HEK293 (cell line): ENCODE results near the gene CGGBP1.
A peak's percentile ranks its signal among the peaks of the same experiment; 100 is the strongest.

Experiments used
- CTCF ChIA-PET: fragments of 350-600 bp; formaldehyde crosslinking; extraction: SDS; loops from one replicate; lab custom pipeline; 2021; ENCODE audit warnings: antibody characterized with exemption; lab: Yijun Ruan, JAX
- POLR2A ChIA-PET: fragments of 300-600 bp; formaldehyde crosslinking; extraction: SDS; loops from one replicate; lab custom pipeline; 2020; ENCODE audit warnings: antibody characterized with exemption, inconsistent platforms; lab: Yijun Ruan, JAX
- H3K27ac ChIP-seq: fragments of 200-500 bp; sonication (Bioruptor generic); 2 replicates; pipeline ENCODE4 v1.5.1; 2014; ENCODE audit warnings: low read depth, low read length, control low read depth, inconsistent platforms; ENCODE audit errors: extremely low read depth
- H3K36me3 ChIP-seq, 2 experiments: fragments of 200-500 bp in 1 of 2; sonication (Bioruptor generic) in 1 of 2; 1 replicate in 1 of 2; 2 replicates in 1 of 2; pipeline ENCODE4 v1.5.1; 2014 to 2017; ENCODE audit warnings: inconsistent platforms in 2 of 2, low read length in 2 of 2; ENCODE audit not compliant: control insufficient read depth in 2 of 2, insufficient read depth in 1 of 2
- H3K4me1 ChIP-seq: fragments of 200-500 bp; sonication (Bioruptor generic); 2 replicates; pipeline ENCODE4 v1.5.1; 2014; ENCODE audit warnings: mild to moderate bottlenecking, low read length, inconsistent platforms; ENCODE audit not compliant: control insufficient read depth, insufficient read depth
- H3K4me3 ChIP-seq: 2 replicates; pipeline ENCODE4 v1.5.1; 2011; ENCODE audit warnings: low read depth, mild to moderate bottlenecking, control low read depth, low read length, moderate library complexity
- H3K9me3 ChIP-seq: fragments of 200-500 bp; sonication (Bioruptor generic); 2 replicates; pipeline ENCODE4 v1.5.1; 2014; ENCODE audit warnings: low read depth, low read length, inconsistent platforms; ENCODE audit not compliant: control insufficient read depth, insufficient read depth
- BCL11B ChIP-seq: fragments of 450-650 bp; formaldehyde crosslinking; IDR thresholded peaks from 2 replicates; pipeline ENCODE4 v1.5.1; 2016; ENCODE audit warnings: low read depth, missing biosample characterization, missing genetic modification characterization
- GLIS2 ChIP-seq: fragments of 450-650 bp; formaldehyde crosslinking; IDR thresholded peaks from 2 replicates; pipeline ENCODE4 v1.5.1; 2016; ENCODE audit warnings: missing biosample characterization, missing genetic modification characterization
- SP3 ChIP-seq: fragments of 450-650 bp; formaldehyde crosslinking; IDR thresholded peaks from 2 replicates; pipeline ENCODE4 v1.5.1; 2016; ENCODE audit warnings: missing biosample characterization, missing genetic modification characterization
- TCF7L2 ChIP-seq: IDR thresholded peaks from 2 replicates; pipeline ENCODE4 v1.6.1; 2011; ENCODE audit warnings: low read depth, mild to moderate bottlenecking, inconsistent platforms, low read length, moderate library complexity, borderline replicate concordance
- ZBTB44 ChIP-seq: fragments of 450-650 bp; IDR thresholded peaks from 2 replicates; pipeline ENCODE4 v1.5.1; 2018; ENCODE audit warnings: missing biosample characterization, mild to moderate bottlenecking, missing genetic modification characterization
- ZFP41 ChIP-seq: fragments of 450-650 bp; formaldehyde crosslinking; IDR thresholded peaks from 2 replicates; pipeline ENCODE4 v1.5.1; 2016; ENCODE audit warnings: missing biosample characterization, missing genetic modification characterization, borderline replicate concordance
- ZIC2 ChIP-seq: fragments of 450-650 bp; formaldehyde crosslinking; IDR thresholded peaks from 2 replicates; pipeline ENCODE4 v1.5.1; 2016; ENCODE audit warnings: missing biosample characterization, missing genetic modification characterization
- ZNF121 ChIP-seq: fragments of 450-650 bp; formaldehyde crosslinking; IDR thresholded peaks from 2 replicates; pipeline ENCODE4 v1.5.1; 2016; ENCODE audit warnings: missing biosample characterization, missing genetic modification characterization
- ZNF140 ChIP-seq: fragments of 450-650 bp; formaldehyde crosslinking; IDR thresholded peaks from 2 replicates; pipeline ENCODE4 v1.5.1; 2016; ENCODE audit warnings: missing biosample characterization, missing genetic modification characterization
- ZNF155 ChIP-seq: fragments of 450-650 bp; formaldehyde crosslinking; IDR thresholded peaks from 2 replicates; pipeline ENCODE4 v1.5.1; 2016; ENCODE audit warnings: missing biosample characterization, missing genetic modification characterization
- ZNF174 ChIP-seq: fragments of 450-650 bp; formaldehyde crosslinking; IDR thresholded peaks from 2 replicates; pipeline ENCODE4 v1.5.0; 2017; ENCODE audit warnings: missing biosample characterization, mild to moderate bottlenecking, missing genetic modification characterization
- ZNF175 ChIP-seq: fragments of 450-650 bp; formaldehyde crosslinking; IDR thresholded peaks from 2 replicates; pipeline ENCODE4 v1.5.1; 2016; ENCODE audit warnings: missing biosample characterization, missing genetic modification characterization
- ZNF202 ChIP-seq: fragments of 450-650 bp; formaldehyde crosslinking; IDR thresholded peaks from 2 replicates; pipeline ENCODE4 v1.5.1; 2016; ENCODE audit warnings: missing biosample characterization, missing genetic modification characterization, borderline replicate concordance
- ZNF221 ChIP-seq: fragments of 450-650 bp; formaldehyde crosslinking; IDR thresholded peaks from 2 replicates; pipeline ENCODE4 v1.5.1; 2017; ENCODE audit warnings: missing biosample characterization, missing genetic modification characterization, borderline replicate concordance
- ZNF341 ChIP-seq: fragments of 450-650 bp; formaldehyde crosslinking; IDR thresholded peaks from 2 replicates; pipeline ENCODE4; 2016; ENCODE audit warnings: low read depth, missing biosample characterization, missing genetic modification characterization
- ZNF394 ChIP-seq: fragments of 450-650 bp; formaldehyde crosslinking; IDR thresholded peaks from 2 replicates; pipeline ENCODE4 v1.5.1; 2016; ENCODE audit warnings: missing biosample characterization, missing genetic modification characterization, mild to moderate bottlenecking, moderate library complexity, borderline replicate concordance
- ZNF521 ChIP-seq: fragments of 450-650 bp; formaldehyde crosslinking; IDR thresholded peaks from 2 replicates; pipeline ENCODE4 v1.5.1; 2017; ENCODE audit warnings: missing biosample characterization, mild to moderate bottlenecking, missing genetic modification characterization
- ZNF610 ChIP-seq: fragments of 450-650 bp; formaldehyde crosslinking; IDR thresholded peaks from 2 replicates; pipeline ENCODE4 v1.5.1; 2016; ENCODE audit warnings: missing biosample characterization, missing genetic modification characterization, borderline replicate concordance
- ZNF660 ChIP-seq: fragments of 450-650 bp; IDR thresholded peaks from 2 replicates; pipeline ENCODE4 v1.5.1; 2018; ENCODE audit warnings: missing biosample characterization, mild to moderate bottlenecking, missing genetic modification characterization
- ZNF692 ChIP-seq: fragments of 450-650 bp; formaldehyde crosslinking; IDR thresholded peaks from 2 replicates; pipeline ENCODE4 v1.5.1; 2016; ENCODE audit warnings: missing biosample characterization, missing genetic modification characterization
- ZNF791 ChIP-seq: fragments of 450-650 bp; formaldehyde crosslinking; IDR thresholded peaks from 2 replicates; pipeline ENCODE4 v1.5.1; 2016; ENCODE audit warnings: missing biosample characterization, missing genetic modification characterization
- ZNF792 ChIP-seq: fragments of 450-650 bp; formaldehyde crosslinking; IDR thresholded peaks from 2 replicates; pipeline ENCODE4 v1.5.1; 2016; ENCODE audit warnings: missing biosample characterization, missing genetic modification characterization
- ZXDB ChIP-seq: fragments of 450-650 bp; formaldehyde crosslinking; IDR thresholded peaks from 2 replicates; pipeline ENCODE4 v1.5.1; 2016; ENCODE audit warnings: missing biosample characterization, missing genetic modification characterization
- TF ChIP-seq, protein P1 (sequence below): fragments of 450-650 bp; formaldehyde crosslinking; IDR thresholded peaks from 2 replicates; pipeline ENCODE4 v1.5.1; 2017; ENCODE audit warnings: missing biosample characterization, missing genetic modification characterization
- TF ChIP-seq, protein P2 (sequence below): fragments of 450-650 bp; formaldehyde crosslinking; IDR thresholded peaks from 2 replicates; pipeline ENCODE4 v1.5.1; 2016; ENCODE audit warnings: missing biosample characterization, missing genetic modification characterization
- TF ChIP-seq, protein P3 (sequence below): fragments of 450-650 bp; formaldehyde crosslinking; IDR thresholded peaks from 2 replicates; pipeline ENCODE4 v1.5.1; 2016; ENCODE audit warnings: missing biosample characterization, missing genetic modification characterization

CGGBP1 gene

DNA sequence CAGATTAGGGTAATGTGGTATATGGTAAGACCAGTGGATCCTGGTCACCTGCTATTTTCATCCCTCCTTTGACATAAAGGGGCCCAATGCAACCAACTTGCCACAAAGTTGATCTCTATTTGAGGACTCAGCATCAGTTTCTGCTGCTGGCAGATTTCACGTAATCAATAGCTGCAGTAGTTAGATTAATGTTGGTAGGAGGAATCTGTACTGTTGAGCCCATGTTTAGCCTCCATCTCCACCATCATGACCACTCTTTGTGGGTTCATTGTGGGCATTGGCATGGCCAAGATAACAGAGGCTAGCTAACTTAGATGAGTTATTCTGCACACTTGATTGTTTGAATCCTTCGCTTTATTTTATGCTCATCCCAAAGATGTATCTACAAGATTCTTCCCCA lies 29.9 kb downstream of the CGGBP1 start (continued):
- no peak for TF ChIP-seq ZBTB44 (tag by site-specific recombination)
- TF ChIP-seq ZNF660 (tag by site-specific recombination): no peak
- no peak for TF ChIP-seq ZNF121 (tag by site-specific recombination)
- no peak for TF ChIP-seq ZNF792 (tag by site-specific recombination)
- no peak for TF ChIP-seq ZXDB (tag by site-specific recombination)
- TF ChIP-seq ZNF791 (tag by site-specific recombination): no peak
- no peak for TF ChIP-seq ZNF140 (tag by site-specific recombination)
- TF ChIP-seq ZNF155 (tag by site-specific recombination): no peak
- TF ChIP-seq ZNF221 (tag by site-specific recombination): no peak

DNA sequence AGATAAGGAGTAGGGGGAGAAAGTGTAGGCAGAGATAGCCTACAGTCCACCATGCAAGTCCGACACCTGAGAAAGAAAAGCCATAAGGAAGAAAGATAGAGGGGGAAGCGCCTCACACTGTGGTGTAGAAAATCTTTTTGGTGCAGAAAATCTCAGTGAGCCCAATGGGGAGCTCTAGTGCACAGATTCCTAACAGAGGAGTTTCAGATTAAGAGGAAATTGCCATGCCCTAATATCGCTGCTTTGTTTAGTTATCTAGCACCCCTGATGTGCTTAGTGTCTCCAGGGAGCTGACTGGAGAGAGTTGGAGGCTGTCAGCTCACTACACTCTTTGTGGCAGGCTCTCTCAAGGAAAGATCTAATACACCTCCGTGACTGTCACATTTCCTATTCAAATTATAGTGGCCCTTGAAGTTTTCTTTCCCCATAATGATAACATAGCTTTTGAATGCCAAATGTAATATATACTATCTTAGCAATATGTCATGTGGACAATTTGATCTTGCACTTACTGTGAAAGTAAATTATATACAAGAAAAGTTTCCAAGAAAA lies 33.7 kb downstream of the CGGBP1 start:
- Histone ChIP-seq H3K36me3 (no peaks in the 10 kb centered on the region), H3K9me3 (no peaks in the 10 kb centered on the region), H3K27ac (no peak overlapping the region), H3K4me3 (no peak overlapping the region), H3K4me1 (no peaks in the 10 kb centered on the region)
- ChIA-PET CTCF (interaction anchor here (0.6 kb wide), 1 partner anchor 554 kb away, joined by 4 read pairs; no protein-coding TSS in a partner anchor), POLR2A (no interaction called here)
- TF ChIP-seq ZNF692 (tag by site-specific recombination) (no peak), ZIC2 (0 out of 2 replicates have a peak, but pooled peaks have one; percentile 14), TCF7L2 (0 out of 2 replicates have a peak, but pooled peaks have one; percentile 71)
- TF ChIP-seq, protein P1, sequence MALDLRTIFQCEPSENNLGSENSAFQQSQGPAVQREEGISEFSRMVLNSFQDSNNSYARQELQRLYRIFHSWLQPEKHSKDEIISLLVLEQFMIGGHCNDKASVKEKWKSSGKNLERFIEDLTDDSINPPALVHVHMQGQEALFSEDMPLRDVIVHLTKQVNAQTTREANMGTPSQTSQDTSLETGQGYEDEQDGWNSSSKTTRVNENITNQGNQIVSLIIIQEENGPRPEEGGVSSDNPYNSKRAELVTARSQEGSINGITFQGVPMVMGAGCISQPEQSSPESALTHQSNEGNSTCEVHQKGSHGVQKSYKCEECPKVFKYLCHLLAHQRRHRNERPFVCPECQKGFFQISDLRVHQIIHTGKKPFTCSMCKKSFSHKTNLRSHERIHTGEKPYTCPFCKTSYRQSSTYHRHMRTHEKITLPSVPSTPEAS (tag by site-specific recombination): no peak

DNA sequence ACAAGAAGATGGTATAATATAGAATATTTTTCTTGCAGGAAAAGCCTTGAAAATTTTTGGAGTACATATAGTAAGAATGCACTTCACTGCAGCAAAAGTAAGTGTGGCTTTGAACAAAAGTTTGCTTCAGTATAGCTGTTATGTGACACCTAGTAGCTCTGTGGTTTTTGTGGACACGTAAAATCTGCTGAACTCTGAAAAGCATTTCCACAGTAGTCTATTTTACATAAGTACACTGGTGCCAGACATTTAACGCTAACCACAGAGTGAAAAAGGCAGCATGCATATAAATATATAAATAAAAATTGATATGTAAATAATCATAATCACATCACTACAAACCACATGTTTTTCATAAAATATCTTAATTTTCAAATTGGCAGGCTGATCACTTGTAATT lies 39.8 kb downstream of the CGGBP1 start:
- Histone ChIP-seq H3K4me1 (no peaks in the 10 kb centered on the region), H3K9me3 (no peaks in the 10 kb centered on the region), H3K4me3 (no peak overlapping the region), H3K27ac (no peak overlapping the region), H3K36me3 (no peaks in the 10 kb centered on the region)
- no peak for TF ChIP-seq ZFP41
- TF ChIP-seq GLIS2: no peak
- no peak for TF ChIP-seq BCL11B (tag by site-specific recombination)
- no peak for TF ChIP-seq ZNF394 (tag by site-specific recombination)
- no peak for TF ChIP-seq SP3
- TF ChIP-seq ZNF521 (tag by site-specific recombination): no peak
- TF ChIP-seq ZNF175 (tag by site-specific recombination): no peak
- no peak for TF ChIP-seq ZNF341 (tag by site-specific recombination)
- TF ChIP-seq ZNF610 (tag by site-specific recombination): no peak
- TF ChIP-seq ZNF174 (tag by site-specific recombination): no peak
- TF ChIP-seq, protein P2, sequence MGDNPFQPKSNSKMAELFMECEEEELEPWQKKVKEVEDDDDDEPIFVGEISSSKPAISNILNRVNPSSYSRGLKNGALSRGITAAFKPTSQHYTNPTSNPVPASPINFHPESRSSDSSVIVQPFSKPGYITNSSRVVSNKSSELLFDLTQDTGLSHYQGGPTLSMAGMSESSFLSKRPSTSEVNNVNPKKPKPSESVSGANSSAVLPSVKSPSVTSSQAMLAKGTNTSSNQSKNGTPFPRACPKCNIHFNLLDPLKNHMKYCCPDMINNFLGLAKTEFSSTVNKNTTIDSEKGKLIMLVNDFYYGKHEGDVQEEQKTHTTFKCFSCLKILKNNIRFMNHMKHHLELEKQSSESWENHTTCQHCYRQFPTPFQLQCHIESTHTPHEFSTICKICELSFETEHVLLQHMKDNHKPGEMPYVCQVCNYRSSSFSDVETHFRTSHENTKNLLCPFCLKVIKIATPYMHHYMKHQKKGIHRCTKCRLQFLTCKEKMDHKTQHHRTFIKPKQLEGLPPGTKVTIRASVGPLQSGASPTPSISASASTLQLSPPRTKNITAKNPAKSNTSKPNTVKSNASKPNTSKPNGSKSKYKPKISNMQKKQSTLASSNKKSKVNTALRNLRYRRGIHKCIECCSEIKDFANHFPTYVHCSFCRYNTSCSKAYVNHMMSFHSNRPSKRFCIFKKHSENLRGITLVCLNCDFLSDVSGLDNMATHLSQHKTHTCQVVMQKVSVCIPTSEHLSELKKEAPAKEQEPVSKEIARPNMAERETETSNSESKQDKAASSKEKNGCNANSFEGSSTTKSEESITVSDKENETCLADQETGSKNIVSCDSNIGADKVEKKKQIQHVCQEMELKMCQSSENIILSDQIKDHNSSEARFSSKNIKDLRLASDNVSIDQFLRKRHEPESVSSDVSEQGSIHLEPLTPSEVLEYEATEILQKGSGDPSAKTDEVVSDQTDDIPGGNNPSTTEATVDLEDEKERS (tag by site-specific recombination): no peak
- TF ChIP-seq, protein P3, sequence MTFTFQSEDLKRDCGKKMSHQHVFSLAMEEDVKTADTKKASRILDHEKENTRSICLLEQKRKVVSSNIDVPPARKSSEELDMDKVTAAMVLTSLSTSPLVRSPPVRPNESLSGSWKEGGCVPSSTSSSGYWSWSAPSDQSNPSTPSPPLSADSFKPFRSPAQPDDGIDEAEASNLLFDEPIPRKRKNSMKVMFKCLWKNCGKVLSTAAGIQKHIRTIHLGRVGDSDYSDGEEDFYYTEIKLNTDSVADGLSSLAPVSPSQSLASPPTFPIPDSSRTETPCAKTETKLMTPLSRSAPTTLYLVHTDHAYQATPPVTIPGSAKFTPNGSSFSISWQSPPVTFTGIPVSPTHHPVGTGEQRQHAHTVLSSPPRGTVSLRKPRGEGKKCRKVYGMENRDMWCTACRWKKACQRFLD: no peak
- TF ChIP-seq ZNF202: no peak
- ChIA-PET CTCF (no interaction called here), POLR2A (no interaction called here)
